Sigmoid colon (tissue), 7 donors: Measurements from ENCODE around the gene MYBPC3. TPM values are rescaled to one million over a fixed set of nuclear protein-coding genes. Genes with fewer than 3 reads are reported as not detected.

Source experiments
- DNase-seq: peaks from one replicate; pipeline ENCODE4 v3.0.0-alpha.2; 2019
- H3K27ac ChIP-seq, 4 donors: fragments of 200-600 bp; sonication (generic); one replicate each; pipeline ENCODE4 v1.5.1; 2016 to 2019; ENCODE audit warnings: mild to moderate bottlenecking in 1 of 4
- H3K27me3 ChIP-seq, 3 donors: fragments of 200-600 bp; sonication (generic); one replicate each; pipeline ENCODE4 v1.5.1; 2019; ENCODE audit warnings: mild to moderate bottlenecking in 1 of 3
- H3K36me3 ChIP-seq, 4 donors: fragments of 200-600 bp; sonication (generic); one replicate each; pipeline ENCODE4 v1.5.1; 2016 to 2019
- H3K4me1 ChIP-seq, 4 donors: fragments of 200-600 bp; sonication (generic); one replicate each; pipeline ENCODE4 v1.5.1; 2017 to 2019
- H3K4me3 ChIP-seq, 4 donors: fragments of 200-600 bp; sonication (generic); one replicate each; pipeline ENCODE4 v1.5.1; 2017 to 2019; ENCODE audit warnings: mild to moderate bottlenecking in 2 of 4, moderate library complexity in 1 of 4
- H3K9me3 ChIP-seq, 4 donors: fragments of 200-600 bp in 3 of 4; sonication (generic) in 3 of 4; one replicate each; pipeline versions ENCODE4 v1.5.1 to v1.6.1; 2013 to 2019
- EP300 ChIP-seq, 4 donors: sonication (generic); formaldehyde crosslinking; IDR thresholded peaks; one replicate each; pipeline ENCODE4 v1.6.1; 2017; ENCODE audit warnings: antibody characterized with exemption in 4 of 4
- POLR2A ChIP-seq, 2 donors: fragments of 450-650 bp; IDR thresholded peaks; one replicate each; pipeline ENCODE4 v1.6.1; 2016; ENCODE audit warnings: antibody characterized with exemption in 2 of 2, mild to moderate bottlenecking in 2 of 2, moderate library complexity in 2 of 2
- POLR2AphosphoS5 ChIP-seq, 4 donors: sonication (generic); formaldehyde crosslinking; IDR thresholded peaks; one replicate each; pipeline ENCODE4 v1.6.1; 2017; ENCODE audit warnings: antibody characterized with exemption in 4 of 4
- WGBS, 2 donors: extraction: QIAGEN DNeasy Blood & Tissue Kit; methylation state at CpG; one replicate each; pipeline ENCODE4 v1.1.7; 2013; 5-methylcytosine and 5-hydroxymethylcytosine counted together
- intact Hi-C: fragments of 100-400 bp; cut with DNase I; formaldehyde crosslinking; loops from one replicate; pipeline ENCODE4 v1.15.1; 2023
- polyA plus RNA-seq, 3 donors: library from polyadenylated mRNA; stranded (reverse); fragments of 200-250 nt; gene quantifications; one replicate each; pipeline ENCODE4 v1.2.3, GENCODE V29; 2013
- total RNA-seq, 4 donors: library from RNA; depleted of rRNA; stranded (reverse); fragments of >200 nt; gene quantifications; one replicate each; pipeline ENCODE4 v1.1.0, GENCODE V29; 2016
- TF ChIP-seq, protein P1 (sequence below), 4 experiments: fragments of 450-650 bp in 3 of 4; fragments of 200-600 bp in 1 of 4; IDR thresholded peaks; one replicate each; pipeline ENCODE4 v1.5.1; 2016 to 2019; ENCODE audit warnings: antibody characterized with exemption in 4 of 4, mild to moderate bottlenecking in 3 of 4, moderate library complexity in 2 of 4
- donor health status: healthy with polysubstance abuse.
- donor health status: Bipolar disorder and iron deficiency.
- donor health status: healthy.

MYBPC3 gene
- total and polyA plus RNA-seq, 7 donors: 0.29 to 1.4 (median 0.60) TPM; not detected in 4

DNA sequence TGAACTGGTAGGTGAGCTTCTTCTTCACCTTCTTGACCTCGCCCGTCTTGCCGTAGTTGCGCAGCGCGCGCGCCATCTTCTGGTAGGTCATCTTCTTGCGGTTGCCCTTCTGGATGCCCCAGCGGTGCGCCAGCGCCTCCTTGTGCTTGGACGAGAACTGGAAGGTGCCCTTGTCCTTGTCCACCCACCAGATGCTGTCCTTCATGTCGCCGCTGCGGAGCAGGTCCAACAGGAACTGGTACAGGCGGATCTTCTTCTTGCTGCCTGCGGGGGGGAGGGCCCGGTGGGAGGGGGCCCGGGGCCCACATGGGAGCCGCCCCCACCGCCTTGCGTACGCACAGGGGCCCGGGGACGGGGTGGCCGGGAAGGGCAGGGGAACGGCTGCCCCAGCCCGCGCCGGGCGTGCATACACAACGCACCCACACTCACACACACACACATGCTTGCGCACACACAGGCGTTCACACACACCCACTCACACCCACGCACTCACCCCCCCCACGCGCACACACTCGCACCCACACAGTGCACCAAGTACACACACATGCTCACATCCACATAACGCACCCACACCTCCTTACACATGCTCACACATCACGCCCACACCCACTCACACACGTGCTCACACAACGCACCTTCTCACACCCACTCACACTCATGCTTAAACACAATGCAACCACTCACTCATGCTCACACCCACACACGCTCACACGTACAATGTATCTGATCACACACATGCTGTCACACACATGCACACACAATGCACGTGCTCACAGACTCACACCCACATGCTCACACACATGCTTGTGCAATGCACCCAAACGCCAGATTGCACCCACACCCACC lies 3.0 kb upstream of the MYBPC3 start:
- WGBS, 2 donors: 20 to 64% methylated on average over 47 of the region's 47 CpGs
- peak; percentile 97 for DNase-seq
- H3K27ac ChIP-seq: peak overlapping the region; percentile 73 to 82 (median 80)
- TF ChIP-seq POLR2A (IDR thresholded peaks at IDR 0.05) (no peak), POLR2AphosphoS5 (IDR thresholded peaks at IDR 0.05) (peak; percentile 27 to 49 (median 28))
- TF ChIP-seq, protein P1, sequence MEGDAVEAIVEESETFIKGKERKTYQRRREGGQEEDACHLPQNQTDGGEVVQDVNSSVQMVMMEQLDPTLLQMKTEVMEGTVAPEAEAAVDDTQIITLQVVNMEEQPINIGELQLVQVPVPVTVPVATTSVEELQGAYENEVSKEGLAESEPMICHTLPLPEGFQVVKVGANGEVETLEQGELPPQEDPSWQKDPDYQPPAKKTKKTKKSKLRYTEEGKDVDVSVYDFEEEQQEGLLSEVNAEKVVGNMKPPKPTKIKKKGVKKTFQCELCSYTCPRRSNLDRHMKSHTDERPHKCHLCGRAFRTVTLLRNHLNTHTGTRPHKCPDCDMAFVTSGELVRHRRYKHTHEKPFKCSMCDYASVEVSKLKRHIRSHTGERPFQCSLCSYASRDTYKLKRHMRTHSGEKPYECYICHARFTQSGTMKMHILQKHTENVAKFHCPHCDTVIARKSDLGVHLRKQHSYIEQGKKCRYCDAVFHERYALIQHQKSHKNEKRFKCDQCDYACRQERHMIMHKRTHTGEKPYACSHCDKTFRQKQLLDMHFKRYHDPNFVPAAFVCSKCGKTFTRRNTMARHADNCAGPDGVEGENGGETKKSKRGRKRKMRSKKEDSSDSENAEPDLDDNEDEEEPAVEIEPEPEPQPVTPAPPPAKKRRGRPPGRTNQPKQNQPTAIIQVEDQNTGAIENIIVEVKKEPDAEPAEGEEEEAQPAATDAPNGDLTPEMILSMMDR (IDR thresholded peaks at IDR 0.05): peak; percentile 94 to 99 (median 96)
- no peaks in the 10 kb centered on the region for H3K9me3 ChIP-seq
- intact Hi-C loops: loop anchor here (2.0 to 10.0 kb wide), 3 partner anchors 88 to 471 kb away; no protein-coding TSS in a partner anchor
- peak overlapping the region; percentile 38 to 64 (median 58) for H3K4me3 ChIP-seq
- H3K36me3 ChIP-seq: no peaks in the 10 kb centered on the region
- peaks cover 0 to 14% (median 12%) of the 10 kb centered on the region in 4 donors for H3K4me1 ChIP-seq
- H3K27me3 ChIP-seq: no peaks in the 10 kb centered on the region

DNA sequence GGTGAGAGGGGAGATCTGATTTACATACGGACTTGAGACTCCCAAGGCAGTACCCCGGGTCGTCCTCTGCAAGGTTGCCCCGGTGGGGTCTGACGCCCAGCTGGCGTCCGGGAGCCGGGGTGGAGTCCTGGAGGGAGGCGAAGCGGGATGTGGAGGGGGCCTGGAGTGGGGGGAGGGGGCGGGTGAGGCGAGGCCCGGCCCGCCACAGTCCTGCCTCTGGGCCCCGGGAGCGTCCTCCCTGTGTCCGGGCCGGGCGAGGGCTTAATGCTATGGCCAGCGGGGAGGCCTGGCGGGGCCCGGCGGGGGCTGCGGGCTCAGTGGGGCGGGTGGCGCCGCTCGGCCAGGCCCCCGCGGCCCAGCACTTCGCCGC lies 2.4 kb upstream of the MYBPC3 start:
- H3K27me3 ChIP-seq: no peaks in the 10 kb centered on the region
- TF ChIP-seq, protein P1 (IDR thresholded peaks at IDR 0.05): no peak
- TF ChIP-seq POLR2A (IDR thresholded peaks at IDR 0.05) (no peak), POLR2AphosphoS5 (IDR thresholded peaks at IDR 0.05) (no peak), EP300 (IDR thresholded peaks at IDR 0.05) (no peak)
- intact Hi-C loops: loop anchor here (2.0 to 10.0 kb wide), 4 partner anchors 88 to 470 kb away; partner anchors contain the start of gene NR1H3
- H3K4me1 ChIP-seq: peaks cover 0 to 14% (median 12%) of the 10 kb centered on the region in 4 donors
- H3K4me3 ChIP-seq: peak overlapping the region; percentile 38 to 64 (median 58)
- 11 to 59% methylated on average over 32 of the region's 32 CpGs for WGBS, 2 donors
- no peaks in the 10 kb centered on the region for H3K9me3 ChIP-seq
- H3K27ac ChIP-seq: peak overlapping the region; percentile 73 to 82 (median 80)
- DNase-seq: no peak
- H3K36me3 ChIP-seq: no peaks in the 10 kb centered on the region

DNA sequence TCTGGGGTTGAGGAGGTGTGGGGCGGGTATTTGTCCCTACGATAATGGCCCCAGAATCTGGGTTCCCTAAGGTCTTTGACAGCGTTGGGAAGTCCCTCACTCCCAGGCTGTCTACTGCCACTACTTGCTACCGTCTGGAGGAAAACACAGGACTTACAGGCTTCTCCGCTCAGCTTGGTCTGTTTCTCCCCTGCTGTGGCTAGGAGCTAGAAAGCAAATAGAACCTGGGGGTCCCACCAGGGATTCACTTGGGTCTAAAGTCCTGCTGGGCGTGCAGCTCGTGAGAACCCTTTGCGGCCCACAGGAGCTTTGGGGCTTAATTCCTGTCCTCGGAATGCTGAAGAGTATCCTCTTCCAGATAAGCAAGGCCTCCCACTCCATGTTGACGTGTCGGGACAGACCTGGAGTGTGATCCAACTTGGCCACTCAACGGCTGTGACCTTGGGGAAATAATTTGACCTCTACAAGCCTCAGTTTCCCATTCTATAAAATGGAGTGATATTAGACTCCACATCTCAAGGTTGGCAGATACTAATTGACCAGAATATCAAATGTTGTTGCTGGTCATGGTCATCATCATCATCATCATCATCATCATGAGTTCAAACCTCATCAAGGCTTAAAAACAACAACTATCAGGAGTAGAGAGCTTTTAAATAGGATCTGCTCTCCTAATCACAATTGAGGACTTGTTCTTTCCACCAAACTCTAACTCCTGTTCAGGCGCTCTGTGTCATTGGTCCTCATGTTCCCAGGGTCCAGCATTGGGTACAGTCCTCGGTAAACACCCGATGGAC lies 1.7 kb upstream of the MYBPC3 start:
- no peaks in the 10 kb centered on the region for H3K27me3 ChIP-seq
- H3K9me3 ChIP-seq: no peaks in the 10 kb centered on the region
- TF ChIP-seq POLR2A (IDR thresholded peaks at IDR 0.05) (no peak), EP300 (IDR thresholded peaks at IDR 0.05) (no peak), POLR2AphosphoS5 (IDR thresholded peaks at IDR 0.05) (no peak)
- TF ChIP-seq, protein P1 (IDR thresholded peaks at IDR 0.05): no peak
- peak overlapping the region in 3 of 4 donors; percentile 79 to 82 (median 81) for H3K27ac ChIP-seq
- no peak for DNase-seq
- no peaks in the 10 kb centered on the region for H3K36me3 ChIP-seq
- intact Hi-C loops: loop anchor here (2.0 to 10.0 kb wide), 3 partner anchors 97 to 469 kb away; partner anchors contain the start of gene NR1H3
- WGBS, 2 donors: 90 to 93% methylated on average over 15 of the region's 15 CpGs
- peak overlapping the region; percentile 38 to 64 (median 58) for H3K4me3 ChIP-seq
- peaks cover 0 to 14% (median 12%) of the 10 kb centered on the region in 4 donors for H3K4me1 ChIP-seq

DNA sequence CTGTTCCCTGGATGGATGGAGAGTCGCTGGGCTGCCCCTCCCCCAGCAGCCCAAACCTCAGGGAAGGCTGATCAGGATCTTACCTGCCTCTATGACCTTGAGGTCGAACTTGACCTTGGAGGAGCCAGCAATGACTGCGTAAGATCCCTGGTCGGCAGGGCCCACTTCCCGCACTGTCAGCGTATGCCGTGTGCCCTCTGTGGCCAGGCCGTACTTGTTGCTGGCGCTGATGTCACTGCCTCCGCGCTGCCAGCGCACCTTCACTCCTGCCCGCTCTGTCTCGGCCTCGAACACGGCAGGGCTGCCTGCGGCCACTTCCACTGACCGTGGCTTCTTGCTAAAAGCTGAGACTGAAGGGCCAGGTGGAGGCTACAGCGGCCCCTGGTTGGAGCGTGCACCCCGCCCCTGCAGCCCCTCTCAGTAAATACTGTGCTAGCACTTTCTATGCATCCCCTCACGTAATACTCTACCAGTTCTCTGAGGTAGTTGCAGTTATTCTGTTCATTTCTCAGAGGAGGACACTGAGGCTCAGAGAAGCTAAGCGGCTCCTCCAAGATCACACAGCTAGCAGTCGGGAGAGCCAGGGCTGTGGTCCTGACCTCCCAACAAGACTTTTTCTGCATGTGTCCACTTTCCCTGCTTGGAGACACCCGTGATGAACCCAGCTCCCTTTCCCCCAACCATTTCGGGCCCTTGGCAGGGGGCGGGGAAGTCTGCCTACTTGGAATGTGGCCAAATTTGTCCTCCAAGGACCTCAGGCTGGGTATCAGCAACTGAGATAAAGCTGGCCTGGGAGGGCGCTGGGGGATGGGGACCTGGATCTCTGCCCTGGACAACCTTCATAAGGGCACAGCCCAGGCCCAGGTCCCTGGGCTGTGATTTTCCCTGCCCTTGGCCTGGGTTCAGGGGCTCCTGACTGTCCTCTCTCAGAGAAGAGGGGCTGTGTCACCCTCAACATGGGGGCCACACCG lies 1.1 kb downstream of the MYBPC3 start:
- Histone ChIP-seq H3K36me3 (no peaks in the 10 kb centered on the region), H3K27ac (no peak overlapping the region), H3K27me3 (no peaks in the 10 kb centered on the region), H3K9me3 (no peaks in the 10 kb centered on the region), H3K4me3 (no peak overlapping the region), H3K4me1 (peaks cover 0 to 14% (median 12%) of the 10 kb centered on the region in 4 donors)
- DNase-seq: no peak
- WGBS, 2 donors: 84 to 88% methylated on average over 29 of the region's 29 CpGs
- intact Hi-C loops: loop anchor here (5.0 to 10.0 kb wide), 2 partner anchors 94 to 467 kb away; partner anchors contain the start of gene NR1H3
- TF ChIP-seq POLR2AphosphoS5 (IDR thresholded peaks at IDR 0.05): no peak
- no peak for TF ChIP-seq EP300 (IDR thresholded peaks at IDR 0.05)
- no peak for TF ChIP-seq POLR2A (IDR thresholded peaks at IDR 0.05)
- TF ChIP-seq, protein P1 (IDR thresholded peaks at IDR 0.05): no peak
